B cell (primary cell): ENCODE measurements around the gene CENPB. TPM values are rescaled to one million over a fixed set of nuclear protein-coding genes. Genes with fewer than 3 reads are reported as not detected.

ENCODE experiments used
- ATAC-seq: fragments of 200-7000 bp; cut with Tn5 transposase; one replicate; pipeline ENCODE4 v1.10.0; 2021; ENCODE audit warnings: low read depth, mild to moderate bottlenecking, moderate number of reproducible peaks, moderate library complexity
- CTCF ChIA-PET: fragments of 350-600 bp; sonication (Branson Sonifier 250); formaldehyde crosslinking; loops from one replicate; lab custom pipeline; 2021; ENCODE audit warnings: antibody characterized with exemption, inconsistent platforms; lab: Charles Lee
- POLR2A ChIA-PET: fragments of 350-600 bp; sonication (Branson Sonifier 250); formaldehyde crosslinking; loops from one replicate; lab custom pipeline; 2021; ENCODE audit warnings: antibody characterized with exemption; lab: Charles Lee
- DNase-seq: peaks from one replicate; pipeline ENCODE4 v3.0.0; 2013
- H2AFZ ChIP-seq: 2 replicates; pipeline ENCODE4 v1.6.1; 2012; ENCODE audit warnings: mild to moderate bottlenecking, low read depth, low read length; ENCODE audit not compliant: insufficient read depth, poor library complexity, severe bottlenecking
- H3K27ac ChIP-seq, 2 donors: 1 replicate in 1 of 2; 2 replicates in 1 of 2; pipeline ENCODE4 v1.5.1; 2012 to 2013; ENCODE audit warnings: low read length in 2 of 2, mild to moderate bottlenecking in 2 of 2, moderate library complexity in 1 of 2
- H3K27me3 ChIP-seq, 4 experiments: fragments of 200-600 bp in 1 of 4; sonication (generic) in 1 of 4; replicated peaks in 1 of 4; 1 replicate in 2 of 4; 2 replicates in 2 of 4; pipeline versions ENCODE4 v1.6.1 to v1.7.0; 2013 to 2016; ENCODE audit warnings: low read length in 3 of 4, mild to moderate bottlenecking in 2 of 4, mixed read lengths in 1 of 4, moderate library complexity in 1 of 4; ENCODE audit not compliant: insufficient read depth in 4 of 4, control insufficient read depth in 3 of 4; ENCODE audit errors: control extremely low read depth in 1 of 4
- H3K36me3 ChIP-seq, 2 experiments: replicated peaks in 1 of 2; 1 replicate in 1 of 2; 2 replicates in 1 of 2; pipeline versions ENCODE4 v1.6.1 to v1.7.1; 2013; ENCODE audit warnings: low read length in 1 of 2; ENCODE audit not compliant: insufficient read depth in 2 of 2, control insufficient read depth in 1 of 2; ENCODE audit errors: control extremely low read depth in 1 of 2, extremely low read depth in 1 of 2
- H3K4me1 ChIP-seq, 2 donors: fragments of 200-600 bp in 1 of 2; sonication (generic) in 1 of 2; 1 replicate in 1 of 2; 2 replicates in 1 of 2; pipeline versions ENCODE4 v1.5.1 to v1.6.1; 2013 to 2017; ENCODE audit warnings: low read length in 2 of 2; ENCODE audit not compliant: control insufficient read depth in 2 of 2, insufficient read depth in 2 of 2
- H3K4me2 ChIP-seq: replicated peaks from 2 replicates; pipeline ENCODE3; 2012; ENCODE audit warnings: mild to moderate bottlenecking, low read depth, low read length; ENCODE audit not compliant: poor library complexity, severe bottlenecking
- H3K4me3 ChIP-seq, 5 experiments: fragments of 200-600 bp in 1 of 5; sonication (generic) in 1 of 5; 1 replicate in 3 of 5; 2 replicates in 2 of 5; pipeline versions ENCODE4 v1.5.1 to v1.7.0; 2011 to 2016; ENCODE audit warnings: low read length in 4 of 5, mild to moderate bottlenecking in 4 of 5, low read depth in 2 of 5, control low read depth in 1 of 5, moderate library complexity in 1 of 5; ENCODE audit not compliant: insufficient read depth in 1 of 5; ENCODE audit errors: control extremely low read depth in 1 of 5, extremely low read depth in 1 of 5
- H3K79me2 ChIP-seq: fragments of 200-600 bp; sonication (generic); one replicate; pipeline ENCODE4 v1.6.0; 2016; ENCODE audit warnings: low read length; ENCODE audit not compliant: control insufficient read depth, insufficient read depth
- H3K9ac ChIP-seq: fragments of 200-600 bp; sonication (generic); 2 replicates; pipeline ENCODE4 v1.6.1; 2017; ENCODE audit warnings: mild to moderate bottlenecking, low read length, moderate library complexity
- H3K9me3 ChIP-seq, 3 donors: one replicate each; pipeline versions ENCODE4 v1.6.1 to v1.7.1; 2013; ENCODE audit warnings: low read length in 2 of 3; ENCODE audit not compliant: control insufficient read depth in 2 of 3, insufficient read depth in 1 of 3; ENCODE audit errors: control extremely low read depth in 1 of 3
- H4K20me1 ChIP-seq: 2 replicates; pipeline ENCODE4 v1.6.0; 2012; ENCODE audit warnings: mild to moderate bottlenecking, low read length; ENCODE audit not compliant: insufficient read depth, control insufficient read depth, poor library complexity, severe bottlenecking
- H3K27ac Mint-ChIP-seq: one replicate; pipeline ENCODE4 v1.8.0; 2021; ENCODE audit warnings: mixed read lengths
- H3K27me3 Mint-ChIP-seq: one replicate; pipeline ENCODE4 v1.8.0; 2021; ENCODE audit warnings: mixed read lengths
- H3K4me1 Mint-ChIP-seq: one replicate; pipeline ENCODE4 v1.8.0; 2021; ENCODE audit warnings: mixed read lengths
- H3K4me3 Mint-ChIP-seq: one replicate; pipeline ENCODE4 v1.8.0; 2021; ENCODE audit warnings: mixed read lengths
- H3K9me3 Mint-ChIP-seq: one replicate; pipeline ENCODE4 v1.8.0; 2022; ENCODE audit warnings: mixed read lengths; ENCODE audit not compliant: insufficient read depth
- EZH2 ChIP-seq: IDR thresholded peaks from 2 replicates; pipeline ENCODE4 v1.6.1; 2012; ENCODE audit warnings: borderline replicate concordance, low read depth, mild to moderate bottlenecking, moderate library complexity, low read length; ENCODE audit not compliant: insufficient read depth, poor library complexity, severe bottlenecking
- WGBS: methylation state at CpG from one replicate; pipeline ENCODE4 v1.1.5; 2013; ENCODE audit warnings: missing lambda C conversion rate; ENCODE audit not compliant: insufficient coverage; 5-methylcytosine and 5-hydroxymethylcytosine counted together
- intact Hi-C: fragments of 100-400 bp; cut with micrococcal nuclease; formaldehyde crosslinking; loops from one replicate; pipeline ENCODE4 v1.10.0; 2022
- polyA plus RNA-seq: library from polyadenylated mRNA; depleted of rRNA; stranded (reverse); fragments of >200 nt; gene quantifications from 2 replicates; pipeline ENCODE4 v1.2.3, GENCODE V29; 2012
- total RNA-seq, 2 donors: library from RNA; stranded (reverse); fragments of 120-200 nt in 1 of 2; gene quantifications; 1 replicate in 1 of 2; 2 replicates in 1 of 2; pipeline versions ENCODE4 v1.2.3 to v1.2.4, GENCODE V29; 2013 to 2022
- TF ChIP-seq, protein P1 (sequence below): fragments of 200-600 bp; IDR thresholded peaks from one replicate; pipeline ENCODE4 v1.8.0; 2022; ENCODE audit warnings: antibody characterized with exemption, mild to moderate bottlenecking

Gene CENPB
- total and polyA plus RNA-seq, 2 donors (not counting 1 experiment from before 2014, with no cell fraction given), result 13.3 to 46.4 TPM

DNA sequence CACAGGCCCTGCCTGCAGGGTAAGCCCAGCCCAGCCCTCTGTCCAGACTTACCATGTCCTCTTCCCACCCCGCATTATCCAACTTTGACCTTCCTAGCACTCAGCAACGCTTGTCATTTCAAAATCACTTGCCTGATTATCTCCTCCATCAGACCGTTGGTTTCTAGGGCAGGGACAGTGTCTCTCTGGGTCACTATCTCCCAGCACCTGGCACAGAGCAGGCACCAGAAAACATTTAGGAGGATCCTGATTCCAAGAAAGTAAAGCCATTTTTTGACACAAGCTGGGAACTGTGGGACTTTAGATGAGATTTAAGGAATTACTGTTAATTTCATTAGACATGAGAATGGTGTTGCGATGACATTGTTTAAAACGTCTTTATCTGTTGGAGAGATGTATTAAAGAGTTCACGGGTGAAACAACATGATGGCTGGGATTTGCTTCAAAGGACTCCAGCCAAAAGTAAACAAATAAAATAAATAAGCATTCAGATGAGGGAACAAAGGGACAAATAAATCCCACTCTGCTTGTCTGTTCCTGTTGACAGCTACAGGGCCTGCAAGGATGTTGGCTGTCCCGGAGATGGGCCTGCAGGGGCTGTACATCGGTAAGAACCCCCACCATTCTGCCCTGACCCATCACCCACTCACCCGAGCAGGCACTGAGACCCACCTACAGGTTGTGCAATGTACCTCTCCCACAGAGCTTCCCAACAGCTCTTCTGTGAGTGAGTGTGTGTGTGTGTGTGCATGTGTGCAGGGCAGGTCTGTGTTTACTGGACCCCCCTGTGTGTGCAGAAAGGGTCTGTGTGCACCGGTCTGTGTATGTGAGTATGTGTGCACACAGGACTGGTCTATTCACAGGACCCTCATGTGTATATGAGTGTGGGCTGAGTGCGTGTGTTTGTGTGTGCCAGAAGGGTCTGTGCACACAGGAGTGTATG is 48.2 kb downstream of the CENPB start:
- ChIA-PET POLR2A (no interaction called here), CTCF (no interaction called here)
- Mint-ChIP-seq H3K4me1 (no peaks in the 10 kb centered on the region), H3K27me3 (peaks cover 21% of the 10 kb centered on the region), H3K9me3 (no peaks in the 10 kb centered on the region), H3K4me3 (no peak overlapping the region), H3K27ac (no peak overlapping the region)
- no peak overlapping the region for H3K4me3 ChIP-seq
- DNase-seq, result no peak
- no peaks in the 10 kb centered on the region for H3K4me1 ChIP-seq
- H3K4me2 ChIP-seq, result no peak overlapping the region
- H4K20me1 ChIP-seq, result no peaks in the 10 kb centered on the region
- no peak overlapping the region for H3K9ac ChIP-seq
- no peaks in the 10 kb centered on the region for H3K9me3 ChIP-seq
- no peak for ATAC-seq
- no peaks in the 10 kb centered on the region for H3K79me2 ChIP-seq
- H3K36me3 ChIP-seq, result no peaks in the 10 kb centered on the region
- no peak overlapping the region for H3K27ac ChIP-seq
- peaks cover 0 to 7% (median 1%) of the 10 kb centered on the region in 4 experiments for H3K27me3 ChIP-seq
- H2AFZ ChIP-seq, result no peak overlapping the region
- WGBS, result 80% methylated on average over 8 of the region's 11 CpGs
- TF ChIP-seq, protein P1, sequence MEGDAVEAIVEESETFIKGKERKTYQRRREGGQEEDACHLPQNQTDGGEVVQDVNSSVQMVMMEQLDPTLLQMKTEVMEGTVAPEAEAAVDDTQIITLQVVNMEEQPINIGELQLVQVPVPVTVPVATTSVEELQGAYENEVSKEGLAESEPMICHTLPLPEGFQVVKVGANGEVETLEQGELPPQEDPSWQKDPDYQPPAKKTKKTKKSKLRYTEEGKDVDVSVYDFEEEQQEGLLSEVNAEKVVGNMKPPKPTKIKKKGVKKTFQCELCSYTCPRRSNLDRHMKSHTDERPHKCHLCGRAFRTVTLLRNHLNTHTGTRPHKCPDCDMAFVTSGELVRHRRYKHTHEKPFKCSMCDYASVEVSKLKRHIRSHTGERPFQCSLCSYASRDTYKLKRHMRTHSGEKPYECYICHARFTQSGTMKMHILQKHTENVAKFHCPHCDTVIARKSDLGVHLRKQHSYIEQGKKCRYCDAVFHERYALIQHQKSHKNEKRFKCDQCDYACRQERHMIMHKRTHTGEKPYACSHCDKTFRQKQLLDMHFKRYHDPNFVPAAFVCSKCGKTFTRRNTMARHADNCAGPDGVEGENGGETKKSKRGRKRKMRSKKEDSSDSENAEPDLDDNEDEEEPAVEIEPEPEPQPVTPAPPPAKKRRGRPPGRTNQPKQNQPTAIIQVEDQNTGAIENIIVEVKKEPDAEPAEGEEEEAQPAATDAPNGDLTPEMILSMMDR, result no peak
- TF ChIP-seq EZH2, result no peak
- intact Hi-C loops, result no loop called here

DNA sequence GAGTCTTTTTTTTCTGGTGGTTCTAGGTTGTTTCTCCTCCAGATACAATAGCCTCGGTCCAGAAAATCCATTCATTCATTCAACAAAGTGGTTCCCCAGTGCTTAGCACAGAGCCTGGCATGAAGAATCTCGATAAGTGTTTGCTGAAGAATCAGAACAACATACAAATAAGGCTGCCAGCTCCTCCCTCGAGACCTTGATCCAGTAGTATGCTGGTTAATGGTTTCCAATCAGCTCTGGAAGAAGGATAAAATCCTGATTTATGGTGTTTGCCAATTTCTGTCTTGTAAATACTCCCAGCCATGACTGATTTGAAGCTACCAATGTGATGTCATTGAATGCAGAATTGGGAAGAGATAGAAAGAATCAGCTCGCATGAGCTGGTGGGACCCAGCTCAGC is 50.8 kb downstream of the CENPB start:
- DNase-seq (no peak), ATAC-seq (no peak)
- Histone ChIP-seq H3K36me3 (no peaks in the 10 kb centered on the region), H4K20me1 (no peaks in the 10 kb centered on the region), H3K4me3 (no peak overlapping the region), H2AFZ (no peak overlapping the region), H3K27ac (no peak overlapping the region), H3K9me3 (no peaks in the 10 kb centered on the region), H3K4me2 (no peak overlapping the region), H3K27me3 (peaks cover 0 to 27% (median 7%) of the 10 kb centered on the region in 4 experiments), H3K79me2 (no peaks in the 10 kb centered on the region), H3K9ac (no peak overlapping the region), H3K4me1 (no peaks in the 10 kb centered on the region)
- H3K4me3 Mint-ChIP-seq, result no peak overlapping the region
- H3K9me3 Mint-ChIP-seq, result no peaks in the 10 kb centered on the region
- peaks cover 37% of the 10 kb centered on the region for H3K27me3 Mint-ChIP-seq
- WGBS, result 100% methylated on average over 1 of the region's 4 CpGs
- no peak for TF ChIP-seq EZH2
- TF ChIP-seq, protein P1, result no peak
- intact Hi-C loops, result no loop called here
- H3K4me1 Mint-ChIP-seq, result peaks cover 5% of the 10 kb centered on the region
- ChIA-PET POLR2A (no interaction called here), CTCF (interaction anchor here (1.2 kb wide), 1 partner anchor 17 kb away, joined by 4 read pairs; no protein-coding TSS in a partner anchor)
- no peak overlapping the region for H3K27ac Mint-ChIP-seq
